Measurements from ENCODE around the gene TMEM181. TPM values are rescaled to one million over a fixed set of nuclear protein-coding genes. Genes with fewer than 3 reads are reported as not detected.
"Not testable (repeated sequence)": the region's sequence is repeated elsewhere in the genome, so short reads cannot be mapped to it uniquely, and the experiment has no call there.

TMEM181 gene
- total RNA-seq, 1 donor from 2014 or later = 42.2 TPM

- Mint-ChIP-seq H3K27me3 (ENCODE audit: low read depth) (peaks cover 6% of the 10 kb centered on the region), H3K36me3 (ENCODE audit: low read depth) (no peaks in the 10 kb centered on the region), H3K4me1 (ENCODE audit: low read depth) (no peaks in the 10 kb centered on the region), H3K4me3 (ENCODE audit: unreplicated experiment) (no peak overlapping the region), H3K27ac (ENCODE audit: unreplicated experiment) (no peak overlapping the region), H3K9me3 (ENCODE audit: low read depth) (no peaks in the 10 kb centered on the region)
- no peak for DNase-seq (ENCODE audit: low spot score)
- no peak for TF ChIP-seq CTCF (IDR thresholded peaks at IDR 0.05)
These were observed 112.8 kb downstream of the TMEM181 start for GRCh38 chr6:158672726-158673125.

GRCh38 chr6:158674342-158675131 is 114.6 kb downstream of the TMEM181 start:
- Mint-ChIP-seq H3K4me3 (ENCODE audit: unreplicated experiment) (no peak overlapping the region), H3K4me1 (ENCODE audit: low read depth) (no peaks in the 10 kb centered on the region), H3K36me3 (ENCODE audit: low read depth) (no peaks in the 10 kb centered on the region), H3K9me3 (ENCODE audit: low read depth) (no peaks in the 10 kb centered on the region), H3K27me3 (ENCODE audit: low read depth) (peaks cover 1% of the 10 kb centered on the region), H3K27ac (ENCODE audit: unreplicated experiment) (no peak overlapping the region)
- TF ChIP-seq CTCF (IDR thresholded peaks at IDR 0.05) = no peak
- DNase-seq (ENCODE audit: low spot score) = no peak

- not testable (repeated sequence) for H3K36me3 Mint-ChIP-seq (ENCODE audit: low read depth); H3K9me3 Mint-ChIP-seq (ENCODE audit: low read depth)
These were observed 117.2 kb downstream of the TMEM181 start for GRCh38 chr6:158677094-158677493.

GRCh38 chr6:158677906-158678578 is 118.2 kb downstream of the TMEM181 start:
- Mint-ChIP-seq H3K27ac (ENCODE audit: unreplicated experiment) (no peak overlapping the region), H3K36me3 (ENCODE audit: low read depth) (no peaks in the 10 kb centered on the region), H3K4me1 (ENCODE audit: low read depth) (no peaks in the 10 kb centered on the region), H3K4me3 (ENCODE audit: unreplicated experiment) (no peak overlapping the region), H3K9me3 (ENCODE audit: low read depth) (no peaks in the 10 kb centered on the region), H3K27me3 (ENCODE audit: low read depth) (no peaks in the 10 kb centered on the region)
- no peak for TF ChIP-seq CTCF (IDR thresholded peaks at IDR 0.05)
- no peak for DNase-seq (ENCODE audit: low spot score)

More at GRCh38 chr6:158677094-158677493, 117.2 kb downstream of the TMEM181 start:
- H3K27me3 Mint-ChIP-seq (ENCODE audit: low read depth); DNase-seq (ENCODE audit: low spot score); H3K4me3 Mint-ChIP-seq (ENCODE audit: unreplicated experiment); H3K4me1 Mint-ChIP-seq (ENCODE audit: low read depth); H3K27ac Mint-ChIP-seq (ENCODE audit: unreplicated experiment): not testable (repeated sequence)

- no peaks in the 10 kb centered on the region for H3K9me3 Mint-ChIP-seq (ENCODE audit: low read depth)
- no peak for DNase-seq (ENCODE audit: low spot score)
These were observed 120.1 kb downstream of the TMEM181 start for GRCh38 chr6:158680015-158680414.

More at GRCh38 chr6:158680015-158680414, 120.1 kb downstream of the TMEM181 start:
- Mint-ChIP-seq H3K36me3 (ENCODE audit: low read depth) (no peaks in the 10 kb centered on the region), H3K27ac (ENCODE audit: unreplicated experiment) (no peak overlapping the region), H3K27me3 (ENCODE audit: low read depth) (no peaks in the 10 kb centered on the region), H3K4me3 (ENCODE audit: unreplicated experiment) (no peak overlapping the region), H3K4me1 (ENCODE audit: low read depth) (no peaks in the 10 kb centered on the region)
- no peak for TF ChIP-seq CTCF (IDR thresholded peaks at IDR 0.05)

All from chondrocyte (in vitro differentiated cells).